HepG2 (cell line): ENCODE data around the gene WDR31. TPM values are rescaled to one million over a fixed set of nuclear protein-coding genes. Genes with fewer than 3 reads are reported as not detected.

Experiments used
- ATF1 ChIP-seq: IDR thresholded peaks from 2 replicates; pipeline ENCODE4 v1.6.1; 2016; ENCODE audit warnings: mild to moderate bottlenecking, control low read depth
- ATF7 ChIP-seq, 2 experiments: fragments of 450-650 bp in 1 of 2; sonication (generic) in 1 of 2; formaldehyde crosslinking in 1 of 2; IDR thresholded peaks; 2 replicates each; pipeline versions ENCODE4 v1.4.0 to v1.6.1; 2016 to 2020; ENCODE audit warnings: antibody characterized with exemption in 1 of 2, mild to moderate bottlenecking in 1 of 2, missing genetic modification reagents in 1 of 2
- CCAR2 ChIP-seq: fragments of 200-400 bp; formaldehyde crosslinking; optimal IDR thresholded peaks from 2 replicates; pipeline ENCODE3; 2018; ENCODE audit warnings: low read depth, mild to moderate bottlenecking, low read length, moderate library complexity
- CCDC6 ChIP-seq: sonication (generic); formaldehyde crosslinking; IDR thresholded peaks from 2 replicates; pipeline ENCODE4 v1.8.1; 2022; ENCODE audit warnings: mild to moderate bottlenecking, missing genetic modification reagents, moderate library complexity
- FOXM1 ChIP-seq: sonication (generic); formaldehyde crosslinking; IDR thresholded peaks from 2 replicates; pipeline ENCODE4 v1.5.0; 2020; ENCODE audit warnings: missing genetic modification reagents
- GATAD2A ChIP-seq: IDR thresholded peaks from 2 replicates; pipeline ENCODE4 v1.6.1; 2016
- KDM3A ChIP-seq: IDR thresholded peaks from 2 replicates; pipeline ENCODE4 v1.6.1; 2018; ENCODE audit warnings: low read depth, missing compliant biosample characterization
- NR2C2 ChIP-seq: sonication (generic); formaldehyde crosslinking; IDR thresholded peaks from 2 replicates; pipeline ENCODE4 v1.4.0; 2020; ENCODE audit warnings: missing genetic modification reagents, mild to moderate bottlenecking, moderate library complexity, borderline replicate concordance
- POLR2AphosphoS2 ChIP-seq: IDR thresholded peaks from 2 replicates; pipeline ENCODE4 v1.6.1; 2011; ENCODE audit warnings: low read depth, low read length, improper control_type of control experiment
- RFX5 ChIP-seq: IDR thresholded peaks from 2 replicates; pipeline ENCODE4 v1.6.1; 2011; ENCODE audit warnings: low read depth, low read length, improper control_type of control experiment
- SRY ChIP-seq: sonication (generic); formaldehyde crosslinking; IDR thresholded peaks from 2 replicates; pipeline ENCODE4 v1.8.0; 2022; ENCODE audit warnings: mild to moderate bottlenecking, missing genetic modification reagents
- TRIM24 ChIP-seq: sonication (generic); formaldehyde crosslinking; IDR thresholded peaks from 2 replicates; pipeline ENCODE4 v1.8.0; 2022; ENCODE audit warnings: mild to moderate bottlenecking, missing genetic modification reagents
- ZNF296 ChIP-seq: sonication (generic); formaldehyde crosslinking; conservative IDR thresholded peaks from 2 replicates; pipeline ENCODE4 v1.5.0; 2020; ENCODE audit warnings: mild to moderate bottlenecking, missing genetic modification reagents
- ZNF7 ChIP-seq: IDR thresholded peaks from 2 replicates; pipeline ENCODE4 v1.6.1; 2016; ENCODE audit warnings: missing biosample characterization, missing genetic modification reagents
- ZNF775 ChIP-seq: sonication (generic); formaldehyde crosslinking; IDR thresholded peaks from 2 replicates; pipeline ENCODE4 v1.4.0; 2020; ENCODE audit warnings: missing genetic modification reagents, mild to moderate bottlenecking, moderate library complexity, borderline replicate concordance
- ZNF777 ChIP-seq: sonication (generic); formaldehyde crosslinking; IDR thresholded peaks from 2 replicates; pipeline ENCODE4 v1.4.0; 2020; ENCODE audit warnings: missing genetic modification reagents
- polyA plus RNA-seq, 8 experiments: library from polyadenylated mRNA; depleted of rRNA in 3 of 8; stranded (reverse) in 7 of 8; unstranded in 1 of 8; fragments of >200 nt; fragmentation: Illumina TruSeq in 4 of 8; extraction: Trizol in 4 of 8; gene quantifications; 2 replicates each; pipeline versions ENCODE4 v1.2.1 to v1.2.3, GENCODE V29; 2011 to 2016; ENCODE audit warnings: low read depth in 4 of 8, missing spikeins in 1 of 8, mixed read lengths in 1 of 8; ENCODE audit not compliant: insufficient read depth in 1 of 8
- total RNA-seq, 5 experiments: library from RNA; depleted of rRNA; stranded (reverse); fragments of >200 nt; fragmentation: Illumina TruSeq; extraction: Trizol; gene quantifications; 2 replicates each; pipeline ENCODE4 v1.2.3, GENCODE V29; 2016; ENCODE audit warnings: low read depth in 1 of 5
- TF ChIP-seq, protein P1 (sequence below): sonication (generic); formaldehyde crosslinking; IDR thresholded peaks from 2 replicates; pipeline ENCODE4 v1.5.0; 2020; ENCODE audit warnings: mild to moderate bottlenecking, missing genetic modification reagents, borderline replicate concordance
- TF ChIP-seq, protein P2 (sequence below): sonication (generic); formaldehyde crosslinking; IDR thresholded peaks from 2 replicates; pipeline ENCODE4 v1.5.1; 2020; ENCODE audit warnings: mild to moderate bottlenecking, missing genetic modification reagents, borderline replicate concordance
- TF ChIP-seq, protein P3 (sequence below): sonication (generic); formaldehyde crosslinking; IDR thresholded peaks from 2 replicates; pipeline ENCODE4 v1.4.0; 2020; ENCODE audit warnings: mild to moderate bottlenecking, missing genetic modification reagents
- TF ChIP-seq, protein P4 (sequence below), 2 experiments: sonication (generic) in 1 of 2; formaldehyde crosslinking in 1 of 2; IDR thresholded peaks; 2 replicates each; pipeline versions ENCODE4 v1.4.0 to v1.6.1; 2018 to 2020; ENCODE audit warnings: missing genetic modification reagents in 2 of 2, borderline replicate concordance in 1 of 2, low read depth in 1 of 2, mild to moderate bottlenecking in 1 of 2, missing biosample characterization in 1 of 2

WDR31 gene
- total and polyA plus RNA-seq, 2 of the 13 experiments (the other 11 are each of a cell fraction or from before 2014, with no cell fraction given): 0.33 to 1.7 TPM

DNA sequence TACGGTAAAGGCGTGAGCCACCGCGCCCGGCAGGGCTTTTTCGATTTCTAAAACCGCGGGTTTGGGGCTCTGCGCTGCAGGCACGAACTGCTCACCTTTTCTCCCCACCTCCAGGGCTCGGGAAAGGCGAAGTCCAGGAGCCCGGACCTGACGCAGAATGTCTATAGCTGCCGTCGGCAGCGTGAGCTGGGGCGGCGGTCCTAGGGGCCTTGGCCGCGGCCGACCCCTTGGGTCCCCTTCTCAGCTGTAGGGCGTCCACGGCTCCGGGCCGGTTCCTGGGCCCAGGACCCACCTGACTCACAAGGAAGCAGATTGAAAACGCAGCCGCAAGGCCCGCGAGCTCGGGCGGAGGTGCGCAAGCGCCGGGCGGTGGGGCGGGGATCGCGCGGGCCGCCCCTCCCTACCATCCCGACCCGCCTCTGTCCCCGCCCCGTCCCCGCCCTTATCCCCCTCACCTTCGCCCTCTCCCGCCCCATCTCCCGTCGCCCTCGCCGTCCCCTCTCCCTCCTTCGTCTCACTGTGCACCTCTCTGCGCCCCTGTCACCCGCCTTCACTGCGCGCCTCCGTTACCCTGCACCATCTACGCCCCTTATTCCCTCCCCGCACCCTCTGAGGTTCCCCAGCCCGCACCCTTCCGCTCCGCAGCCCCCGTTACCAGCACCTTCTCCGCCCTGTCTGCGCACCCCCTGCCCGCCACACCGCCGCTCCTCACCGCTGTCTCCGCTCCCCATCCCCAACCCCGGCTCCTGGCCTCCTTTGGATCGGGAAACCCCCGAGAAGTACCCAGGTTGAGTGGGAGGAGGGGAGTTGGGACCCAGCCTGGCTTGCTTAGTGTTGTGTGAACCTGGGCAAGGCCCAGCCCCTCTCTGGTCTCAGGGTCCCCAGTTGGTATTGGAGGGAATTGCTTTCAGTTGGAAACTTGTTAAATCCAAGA lies 36.8 kb upstream of the WDR31 start, which contains the start of gene HDHD3 (continued):
- TF ChIP-seq KDM3A (CRISPR knock-in tag) (no peak), CCDC6 (CRISPR knock-in tag) (0 out of 2 replicates have a peak, but pooled peaks have one; percentile 43), NR2C2 (CRISPR knock-in tag) (peak; percentile 47), ZNF7 (CRISPR knock-in tag) (no peak), ZNF777 (no peak), ZNF775 (no peak), GATAD2A (CRISPR knock-in tag) (peak; percentile 36; the same call in 1 of the 2 replicates), POLR2AphosphoS2 (no peak), ATF7 (IDR thresholded peaks at IDR 0.05) (no peak), ATF7 (CRISPR knock-in tag; IDR thresholded peaks at IDR 0.05) (no peak; the same call in 1 of the 2 replicates), RFX5 (no peak), TRIM24 (CRISPR knock-in tag) (no peak), ZNF296 (CRISPR knock-in tag) (no peak), CCAR2 (no peak), ATF1 (CRISPR knock-in tag) (no peak), FOXM1 (no peak), SRY (no peak)
- TF ChIP-seq, protein P1, sequence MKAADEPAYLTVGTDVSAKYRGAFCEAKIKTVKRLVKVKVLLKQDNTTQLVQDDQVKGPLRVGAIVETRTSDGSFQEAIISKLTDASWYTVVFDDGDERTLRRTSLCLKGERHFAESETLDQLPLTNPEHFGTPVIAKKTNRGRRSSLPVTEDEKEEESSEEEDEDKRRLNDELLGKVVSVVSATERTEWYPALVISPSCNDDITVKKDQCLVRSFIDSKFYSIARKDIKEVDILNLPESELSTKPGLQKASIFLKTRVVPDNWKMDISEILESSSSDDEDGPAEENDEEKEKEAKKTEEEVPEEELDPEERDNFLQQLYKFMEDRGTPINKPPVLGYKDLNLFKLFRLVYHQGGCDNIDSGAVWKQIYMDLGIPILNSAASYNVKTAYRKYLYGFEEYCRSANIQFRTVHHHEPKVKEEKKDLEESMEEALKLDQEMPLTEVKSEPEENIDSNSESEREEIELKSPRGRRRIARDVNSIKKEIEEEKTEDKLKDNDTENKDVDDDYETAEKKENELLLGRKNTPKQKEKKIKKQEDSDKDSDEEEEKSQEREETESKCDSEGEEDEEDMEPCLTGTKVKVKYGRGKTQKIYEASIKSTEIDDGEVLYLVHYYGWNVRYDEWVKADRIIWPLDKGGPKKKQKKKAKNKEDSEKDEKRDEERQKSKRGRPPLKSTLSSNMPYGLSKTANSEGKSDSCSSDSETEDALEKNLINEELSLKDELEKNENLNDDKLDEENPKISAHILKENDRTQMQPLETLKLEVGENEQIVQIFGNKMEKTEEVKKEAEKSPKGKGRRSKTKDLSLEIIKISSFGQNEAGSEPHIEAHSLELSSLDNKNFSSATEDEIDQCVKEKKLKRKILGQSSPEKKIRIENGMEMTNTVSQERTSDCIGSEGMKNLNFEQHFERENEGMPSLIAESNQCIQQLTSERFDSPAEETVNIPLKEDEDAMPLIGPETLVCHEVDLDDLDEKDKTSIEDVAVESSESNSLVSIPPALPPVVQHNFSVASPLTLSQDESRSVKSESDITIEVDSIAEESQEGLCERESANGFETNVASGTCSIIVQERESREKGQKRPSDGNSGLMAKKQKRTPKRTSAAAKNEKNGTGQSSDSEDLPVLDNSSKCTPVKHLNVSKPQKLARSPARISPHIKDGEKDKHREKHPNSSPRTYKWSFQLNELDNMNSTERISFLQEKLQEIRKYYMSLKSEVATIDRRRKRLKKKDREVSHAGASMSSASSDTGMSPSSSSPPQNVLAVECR (CRISPR knock-in tag): peak; percentile 76
- TF ChIP-seq, protein P2, sequence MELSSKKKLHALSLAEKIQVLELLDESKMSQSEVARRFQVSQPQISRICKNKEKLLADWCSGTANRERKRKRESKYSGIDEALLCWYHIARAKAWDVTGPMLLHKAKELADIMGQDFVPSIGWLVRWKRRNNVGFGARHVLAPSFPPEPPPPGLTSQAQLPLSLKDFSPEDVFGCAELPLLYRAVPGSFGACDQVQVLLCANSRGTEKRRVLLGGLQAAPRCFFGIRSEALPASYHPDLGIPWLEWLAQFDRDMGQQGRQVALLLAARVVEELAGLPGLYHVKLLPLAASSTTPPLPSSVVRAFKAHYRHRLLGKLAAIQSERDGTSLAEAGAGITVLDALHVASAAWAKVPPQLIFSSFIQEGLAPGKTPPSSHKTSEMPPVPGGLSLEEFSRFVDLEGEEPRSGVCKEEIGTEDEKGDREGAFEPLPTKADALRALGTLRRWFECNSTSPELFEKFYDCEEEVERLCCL (CRISPR knock-in tag): peak; percentile 74; the same call in 1 of the 2 replicates
- TF ChIP-seq, protein P3, sequence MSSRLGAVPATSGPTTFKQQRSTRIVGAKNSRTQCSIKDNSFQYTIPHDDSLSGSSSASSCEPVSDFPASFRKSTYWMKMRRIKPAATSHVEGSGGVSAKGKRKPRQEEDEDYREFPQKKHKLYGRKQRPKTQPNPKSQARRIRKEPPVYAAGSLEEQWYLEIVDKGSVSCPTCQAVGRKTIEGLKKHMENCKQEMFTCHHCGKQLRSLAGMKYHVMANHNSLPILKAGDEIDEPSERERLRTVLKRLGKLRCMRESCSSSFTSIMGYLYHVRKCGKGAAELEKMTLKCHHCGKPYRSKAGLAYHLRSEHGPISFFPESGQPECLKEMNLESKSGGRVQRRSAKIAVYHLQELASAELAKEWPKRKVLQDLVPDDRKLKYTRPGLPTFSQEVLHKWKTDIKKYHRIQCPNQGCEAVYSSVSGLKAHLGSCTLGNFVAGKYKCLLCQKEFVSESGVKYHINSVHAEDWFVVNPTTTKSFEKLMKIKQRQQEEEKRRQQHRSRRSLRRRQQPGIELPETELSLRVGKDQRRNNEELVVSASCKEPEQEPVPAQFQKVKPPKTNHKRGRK: no peak
- TF ChIP-seq, protein P4, sequence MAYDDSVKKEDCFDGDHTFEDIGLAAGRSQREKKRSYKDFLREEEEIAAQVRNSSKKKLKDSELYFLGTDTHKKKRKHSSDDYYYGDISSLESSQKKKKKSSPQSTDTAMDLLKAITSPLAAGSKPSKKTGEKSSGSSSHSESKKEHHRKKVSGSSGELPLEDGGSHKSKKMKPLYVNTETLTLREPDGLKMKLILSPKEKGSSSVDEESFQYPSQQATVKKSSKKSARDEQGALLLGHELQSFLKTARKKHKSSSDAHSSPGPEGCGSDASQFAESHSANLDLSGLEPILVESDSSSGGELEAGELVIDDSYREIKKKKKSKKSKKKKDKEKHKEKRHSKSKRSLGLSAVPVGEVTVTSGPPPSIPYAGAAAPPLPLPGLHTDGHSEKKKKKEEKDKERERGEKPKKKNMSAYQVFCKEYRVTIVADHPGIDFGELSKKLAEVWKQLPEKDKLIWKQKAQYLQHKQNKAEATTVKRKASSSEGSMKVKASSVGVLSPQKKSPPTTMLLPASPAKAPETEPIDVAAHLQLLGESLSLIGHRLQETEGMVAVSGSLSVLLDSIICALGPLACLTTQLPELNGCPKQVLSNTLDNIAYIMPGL (CRISPR knock-in tag; IDR thresholded peaks at IDR 0.05; ENCODE audit: borderline replicate concordance in 1 of 2, low read depth in 1 of 2): peak; percentile 57 to 70; a peak in 2 of 4 replicates
